Ishikawa (cell line): Measurements from ENCODE around the gene C4orf50.

ENCODE experiments used
- CEBPB ChIP-seq: IDR thresholded peaks from 2 replicates; pipeline ENCODE4 v1.6.1; 2012
- CREB1 ChIP-seq: IDR thresholded peaks from 2 replicates; pipeline ENCODE4 v1.6.1; 2012; ENCODE audit warnings: low read depth
- EGR1 ChIP-seq: IDR thresholded peaks from 2 replicates; pipeline ENCODE4 v1.6.1; 2012
- EP300 ChIP-seq: IDR thresholded peaks from 2 replicates; pipeline ENCODE4 v1.6.1; 2012; ENCODE audit warnings: borderline replicate concordance
- FOXM1 ChIP-seq: IDR thresholded peaks from 2 replicates; pipeline ENCODE4 v1.6.1; 2012; ENCODE audit warnings: low read depth, borderline replicate concordance
- NFIC ChIP-seq: IDR thresholded peaks from 2 replicates; pipeline ENCODE4 v1.6.1; 2012
- RAD21 ChIP-seq: IDR thresholded peaks from 2 replicates; pipeline ENCODE4 v1.6.1; 2012; ENCODE audit warnings: low read depth
- TAF1 ChIP-seq: IDR thresholded peaks from 2 replicates; pipeline ENCODE4 v1.6.1; 2012; ENCODE audit warnings: low read depth, mild to moderate bottlenecking
- TCF12 ChIP-seq: IDR thresholded peaks from 2 replicates; pipeline ENCODE4 v1.6.1; 2012; ENCODE audit warnings: low read depth
- TEAD4 ChIP-seq: IDR thresholded peaks from 2 replicates; pipeline ENCODE4 v1.6.1; 2012
- YY1 ChIP-seq: IDR thresholded peaks from 2 replicates; pipeline ENCODE4 v1.6.1; 2012; ENCODE audit warnings: low read depth
- ZBTB7A ChIP-seq: IDR thresholded peaks from 2 replicates; pipeline ENCODE4 v1.6.1; 2012; ENCODE audit warnings: low read depth
- TF ChIP-seq, protein P1 (sequence below): IDR thresholded peaks from 2 replicates; pipeline ENCODE4 v1.6.1; 2012
- TF ChIP-seq, protein P2 (sequence below): IDR thresholded peaks from 2 replicates; pipeline ENCODE4 v1.6.1; 2012; ENCODE audit warnings: low read depth, mild to moderate bottlenecking
- TF ChIP-seq, protein P3 (sequence below): IDR thresholded peaks from 2 replicates; pipeline ENCODE4 v1.6.1; 2012

C4orf50 gene

DNA sequence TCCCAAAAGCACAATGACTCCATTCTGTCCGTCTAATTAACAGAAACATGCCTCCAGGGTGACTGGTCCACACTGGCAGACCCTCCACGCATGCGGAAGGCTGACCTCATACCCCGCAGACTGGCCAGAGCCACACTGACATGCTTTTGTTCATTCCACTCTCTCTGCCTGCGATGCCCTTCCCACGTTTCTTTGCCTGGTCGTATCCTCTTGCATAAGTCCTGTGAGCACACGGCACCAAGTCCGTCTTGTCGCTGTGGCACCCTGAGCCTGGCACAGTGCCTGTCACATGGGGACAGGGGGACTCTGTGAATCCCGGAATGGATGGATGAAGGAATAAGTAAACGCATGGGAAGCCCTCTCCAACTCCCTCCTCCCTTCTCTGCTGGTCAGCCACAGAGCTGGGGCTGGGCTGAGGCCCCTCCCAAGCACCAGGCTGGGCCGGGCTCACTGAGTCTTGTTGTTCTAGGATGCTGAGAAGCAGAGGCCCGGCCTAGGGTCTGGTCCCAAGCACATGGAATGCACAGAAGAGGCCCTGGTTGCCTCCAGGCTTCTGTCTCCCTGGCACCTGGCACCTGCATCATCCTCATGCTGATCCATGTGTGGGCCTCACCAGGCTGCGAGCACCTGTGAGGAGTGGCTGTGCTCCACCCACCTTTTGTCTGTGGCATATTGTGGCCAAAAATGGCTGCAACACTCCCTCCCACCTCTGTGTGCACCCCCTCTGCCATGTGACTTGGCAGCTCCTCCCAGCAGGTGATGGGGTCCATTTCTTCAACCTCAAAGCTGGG lies 38.9 kb upstream of the C4orf50 start:
- TF ChIP-seq FOXM1 (no peak), TCF12 (no peak), NFIC (no peak), RAD21 (no peak), EGR1 (no peak), YY1 (no peak), CEBPB (no peak), TAF1 (no peak), TEAD4 (no peak), EP300 (no peak), ZBTB7A (no peak)
- TF ChIP-seq, protein P1, sequence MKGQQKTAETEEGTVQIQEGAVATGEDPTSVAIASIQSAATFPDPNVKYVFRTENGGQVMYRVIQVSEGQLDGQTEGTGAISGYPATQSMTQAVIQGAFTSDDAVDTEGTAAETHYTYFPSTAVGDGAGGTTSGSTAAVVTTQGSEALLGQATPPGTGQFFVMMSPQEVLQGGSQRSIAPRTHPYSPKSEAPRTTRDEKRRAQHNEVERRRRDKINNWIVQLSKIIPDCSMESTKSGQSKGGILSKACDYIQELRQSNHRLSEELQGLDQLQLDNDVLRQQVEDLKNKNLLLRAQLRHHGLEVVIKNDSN, result no peak
- TF ChIP-seq, protein P2, sequence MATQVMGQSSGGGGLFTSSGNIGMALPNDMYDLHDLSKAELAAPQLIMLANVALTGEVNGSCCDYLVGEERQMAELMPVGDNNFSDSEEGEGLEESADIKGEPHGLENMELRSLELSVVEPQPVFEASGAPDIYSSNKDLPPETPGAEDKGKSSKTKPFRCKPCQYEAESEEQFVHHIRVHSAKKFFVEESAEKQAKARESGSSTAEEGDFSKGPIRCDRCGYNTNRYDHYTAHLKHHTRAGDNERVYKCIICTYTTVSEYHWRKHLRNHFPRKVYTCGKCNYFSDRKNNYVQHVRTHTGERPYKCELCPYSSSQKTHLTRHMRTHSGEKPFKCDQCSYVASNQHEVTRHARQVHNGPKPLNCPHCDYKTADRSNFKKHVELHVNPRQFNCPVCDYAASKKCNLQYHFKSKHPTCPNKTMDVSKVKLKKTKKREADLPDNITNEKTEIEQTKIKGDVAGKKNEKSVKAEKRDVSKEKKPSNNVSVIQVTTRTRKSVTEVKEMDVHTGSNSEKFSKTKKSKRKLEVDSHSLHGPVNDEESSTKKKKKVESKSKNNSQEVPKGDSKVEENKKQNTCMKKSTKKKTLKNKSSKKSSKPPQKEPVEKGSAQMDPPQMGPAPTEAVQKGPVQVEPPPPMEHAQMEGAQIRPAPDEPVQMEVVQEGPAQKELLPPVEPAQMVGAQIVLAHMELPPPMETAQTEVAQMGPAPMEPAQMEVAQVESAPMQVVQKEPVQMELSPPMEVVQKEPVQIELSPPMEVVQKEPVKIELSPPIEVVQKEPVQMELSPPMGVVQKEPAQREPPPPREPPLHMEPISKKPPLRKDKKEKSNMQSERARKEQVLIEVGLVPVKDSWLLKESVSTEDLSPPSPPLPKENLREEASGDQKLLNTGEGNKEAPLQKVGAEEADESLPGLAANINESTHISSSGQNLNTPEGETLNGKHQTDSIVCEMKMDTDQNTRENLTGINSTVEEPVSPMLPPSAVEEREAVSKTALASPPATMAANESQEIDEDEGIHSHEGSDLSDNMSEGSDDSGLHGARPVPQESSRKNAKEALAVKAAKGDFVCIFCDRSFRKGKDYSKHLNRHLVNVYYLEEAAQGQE, result no peak
- TF ChIP-seq, protein P3, sequence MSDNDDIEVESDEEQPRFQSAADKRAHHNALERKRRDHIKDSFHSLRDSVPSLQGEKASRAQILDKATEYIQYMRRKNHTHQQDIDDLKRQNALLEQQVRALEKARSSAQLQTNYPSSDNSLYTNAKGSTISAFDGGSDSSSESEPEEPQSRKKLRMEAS, result no peak

DNA sequence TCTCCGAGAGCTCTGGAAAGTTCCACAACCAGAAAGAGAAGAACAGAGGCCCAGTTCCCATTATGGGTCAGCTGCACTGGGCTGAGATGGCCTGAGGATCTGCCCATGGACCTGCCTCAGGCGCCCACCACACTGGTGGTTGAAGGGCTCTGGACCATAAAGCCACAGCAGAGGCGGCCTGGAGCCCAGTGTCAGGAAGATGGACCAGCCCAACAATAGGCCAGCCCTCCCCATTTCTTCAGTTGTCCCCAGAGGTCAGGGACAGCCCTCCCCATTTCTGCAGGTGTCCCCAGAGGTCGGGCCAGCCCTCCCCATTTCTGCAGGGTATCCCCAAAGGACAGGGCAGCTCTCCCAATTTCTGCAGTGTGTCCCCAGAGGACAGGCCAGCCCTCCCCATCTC lies 37.2 kb upstream of the C4orf50 start:
- TF ChIP-seq TEAD4 (no peak), EGR1 (no peak)
- TF ChIP-seq, protein P3, result no peak
- TF ChIP-seq, protein P1, result no peak

DNA sequence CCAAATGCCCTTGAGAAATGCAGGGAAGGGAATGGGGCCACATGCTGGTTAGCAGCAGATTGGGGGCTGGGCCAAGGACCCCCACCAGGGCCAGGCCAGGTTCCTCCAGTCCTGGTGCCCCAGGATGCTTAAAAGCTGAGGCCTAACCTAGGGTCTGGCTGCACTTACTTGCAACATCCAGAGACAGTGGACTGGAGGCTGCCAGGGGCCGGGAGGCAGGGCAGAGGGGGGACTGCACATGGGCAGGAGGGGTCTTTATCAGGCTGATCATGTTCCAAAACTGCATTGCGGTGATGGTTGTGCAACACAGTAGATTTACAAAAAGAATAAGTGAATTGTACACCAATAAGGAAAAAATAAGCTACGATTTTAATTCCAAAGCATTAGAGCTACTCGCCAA lies 36.8 kb upstream of the C4orf50 start:
- TF ChIP-seq TEAD4 (no peak), EP300 (no peak), CEBPB (no peak), ZBTB7A (no peak), NFIC (no peak), RAD21 (no peak), EGR1 (no peak), YY1 (no peak), FOXM1 (no peak), TCF12 (no peak), CREB1 (no peak), TAF1 (no peak)
- TF ChIP-seq, protein P3, result no peak
- TF ChIP-seq, protein P2, result no peak
- TF ChIP-seq, protein P1, result no peak

DNA sequence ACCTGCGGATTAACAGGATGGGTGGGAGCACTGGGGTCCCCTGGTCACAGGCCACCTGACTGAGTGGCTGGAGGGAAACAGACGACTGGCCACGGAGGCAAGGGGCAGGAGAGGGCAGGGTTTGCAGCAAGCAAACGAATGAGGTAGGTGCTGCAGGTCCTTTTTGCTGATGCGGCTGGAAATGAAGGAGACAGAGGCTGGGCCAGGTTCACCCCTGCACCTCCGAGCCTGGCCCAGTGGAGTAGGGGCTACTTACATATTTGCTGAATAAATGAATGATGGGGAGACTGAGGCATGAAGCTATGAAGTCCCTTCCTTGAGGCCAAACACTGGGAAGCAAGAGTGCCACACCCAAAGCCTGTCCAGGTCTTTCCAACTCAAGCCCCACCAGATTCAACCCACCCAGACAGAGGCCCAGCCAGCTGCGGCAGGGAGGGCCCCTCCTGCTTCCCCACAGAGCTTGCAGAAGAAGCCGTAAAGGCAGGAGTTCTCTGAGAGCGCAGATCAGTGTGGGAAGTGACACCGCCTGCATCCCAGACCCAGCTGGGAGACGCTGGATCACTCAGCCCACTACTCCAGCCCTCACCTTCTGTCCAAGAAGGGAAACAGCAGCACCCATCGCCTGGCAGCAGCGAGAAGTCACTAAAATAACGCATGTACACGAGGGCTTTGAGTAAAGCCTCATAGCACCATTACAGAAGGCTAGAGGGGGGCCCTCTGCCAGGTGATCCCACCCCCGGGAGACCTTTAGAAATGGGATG lies 36.1 kb upstream of the C4orf50 start:
- TF ChIP-seq YY1 (no peak), TCF12 (no peak), CREB1 (no peak), CEBPB (no peak), NFIC (no peak), ZBTB7A (no peak), TEAD4 (no peak), TAF1 (no peak), EP300 (no peak), EGR1 (no peak)
- TF ChIP-seq, protein P3, result no peak
- TF ChIP-seq, protein P2, result no peak
